Hindlimb muscle (tissue), 1 donor: ENCODE results near the gene TRIM7. TPM values are rescaled to one million over a fixed set of nuclear protein-coding genes. Genes with fewer than 3 reads are reported as not detected.
"Not testable (repeated sequence)": the region's sequence is repeated elsewhere in the genome, so short reads cannot be mapped to it uniquely, and the experiment has no call there.

ENCODE experiments used
- DNase-seq: peaks from one replicate; pipeline ENCODE4 v3.0.0-alpha.2; 2013
- polyA plus RNA-seq: library from polyadenylated mRNA; unstranded; fragments of 120-200 nt; gene quantifications from one replicate; pipeline ENCODE4 v1.2.1, GENCODE V29; 2013; ENCODE audit not compliant: insufficient read length

Gene TRIM7
- polyA plus RNA-seq, 1 donor: 20.4 TPM

- DNase-seq: no peak
Measured at GRCh38 chr5:181149355-181149754, 55.6 kb downstream of the TRIM7 start.

GRCh38 chr5:181146927-181147636 lies 57.9 kb downstream of the TRIM7 start, which contains the start of gene OR2V2:
Gene OR2V2 (plus strand): TSS chr5:181147586. CDS start chr5:181154943, 7,357 bp downstream.
- not testable (repeated sequence) for DNase-seq

GRCh38 chr5:181145133-181145532 lies 59.9 kb downstream of the TRIM7 start:
- DNase-seq: no peak

Other genes starting within 250 kb of the TRIM7 start
- not detected for gene BTNL3, start 216.3 kb downstream of the TRIM7 start, polyA plus RNA-seq
- 29.1 TPM for gene BTNL9, start 164.9 kb downstream of the TRIM7 start, polyA plus RNA-seq
- gene OR2V1, start 74.0 kb downstream of the TRIM7 start, polyA plus RNA-seq: not detected
- not detected for gene OR2V2, start 57.6 kb downstream of the TRIM7 start, polyA plus RNA-seq
- 18.7 TPM for gene TRIM41, start 18.1 kb upstream of the TRIM7 start, polyA plus RNA-seq
- 3,562 TPM for gene RACK1, start 38.7 kb upstream of the TRIM7 start, polyA plus RNA-seq
- 17.9 TPM for gene TRIM52, start 55.9 kb upstream of the TRIM7 start, polyA plus RNA-seq
- not detected for gene OR4F3, start 162.1 kb upstream of the TRIM7 start, polyA plus RNA-seq